ENCODE results near the gene KCNE2.

DNA sequence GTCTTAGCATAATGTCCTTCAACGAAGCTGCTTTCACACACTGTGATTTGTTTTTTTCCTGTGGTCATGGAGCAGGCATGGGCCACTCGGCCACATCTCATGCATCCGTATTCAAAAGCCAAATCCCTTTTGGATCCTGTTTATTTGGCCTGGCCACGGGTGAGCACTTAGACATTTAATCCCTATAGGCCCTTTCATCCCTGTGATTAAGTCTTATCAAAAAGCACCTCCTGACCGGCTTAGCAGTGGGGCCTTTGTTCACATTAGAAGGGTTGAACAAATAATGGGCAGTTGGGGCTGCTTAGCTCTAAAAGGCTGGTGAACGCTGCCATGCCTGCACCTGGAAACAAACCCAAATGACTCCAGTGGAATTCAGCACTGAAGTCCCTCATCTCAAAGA lies 2.0 kb downstream of the KCNE2 start:
- TF ChIP-seq EZH2 (IDR thresholded peaks at IDR 0.05; ENCODE audit: borderline replicate concordance, low read depth, low read length, poor library complexity, severe bottlenecking), result no peak
- TF ChIP-seq, protein P1, sequence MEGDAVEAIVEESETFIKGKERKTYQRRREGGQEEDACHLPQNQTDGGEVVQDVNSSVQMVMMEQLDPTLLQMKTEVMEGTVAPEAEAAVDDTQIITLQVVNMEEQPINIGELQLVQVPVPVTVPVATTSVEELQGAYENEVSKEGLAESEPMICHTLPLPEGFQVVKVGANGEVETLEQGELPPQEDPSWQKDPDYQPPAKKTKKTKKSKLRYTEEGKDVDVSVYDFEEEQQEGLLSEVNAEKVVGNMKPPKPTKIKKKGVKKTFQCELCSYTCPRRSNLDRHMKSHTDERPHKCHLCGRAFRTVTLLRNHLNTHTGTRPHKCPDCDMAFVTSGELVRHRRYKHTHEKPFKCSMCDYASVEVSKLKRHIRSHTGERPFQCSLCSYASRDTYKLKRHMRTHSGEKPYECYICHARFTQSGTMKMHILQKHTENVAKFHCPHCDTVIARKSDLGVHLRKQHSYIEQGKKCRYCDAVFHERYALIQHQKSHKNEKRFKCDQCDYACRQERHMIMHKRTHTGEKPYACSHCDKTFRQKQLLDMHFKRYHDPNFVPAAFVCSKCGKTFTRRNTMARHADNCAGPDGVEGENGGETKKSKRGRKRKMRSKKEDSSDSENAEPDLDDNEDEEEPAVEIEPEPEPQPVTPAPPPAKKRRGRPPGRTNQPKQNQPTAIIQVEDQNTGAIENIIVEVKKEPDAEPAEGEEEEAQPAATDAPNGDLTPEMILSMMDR (conservative IDR thresholded peaks at IDR 0.05; ENCODE audit: low read depth, low read length), result no peak

Data from A673 (cell line).